ENCODE measurements around the gene ITGA7.

Gene ITGA7

DNA sequence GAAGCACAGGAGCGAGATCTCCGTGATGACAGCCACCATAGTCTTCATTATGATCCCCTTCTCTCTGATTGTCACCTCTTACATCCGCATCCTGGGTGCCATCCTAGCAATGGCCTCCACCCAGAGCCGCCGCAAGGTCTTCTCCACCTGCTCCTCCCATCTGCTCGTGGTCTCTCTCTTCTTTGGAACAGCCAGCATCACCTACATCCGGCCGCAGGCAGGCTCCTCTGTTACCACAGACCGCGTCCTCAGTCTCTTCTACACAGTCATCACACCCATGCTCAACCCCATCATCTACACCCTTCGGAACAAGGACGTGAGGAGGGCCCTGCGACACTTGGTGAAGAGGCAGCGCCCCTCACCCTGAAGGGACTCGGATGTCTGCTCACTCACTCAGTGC lies 70.2 kb downstream of the ITGA7 start:
- no peaks in the 10 kb centered on the region for H3K9me3 Mint-ChIP-seq
- DNase-seq = peak in 1 of 3 experiments; percentile 12
- peak; percentile 86 for ATAC-seq (replicated peaks)
- no peak overlapping the region for H3K27ac Mint-ChIP-seq
- peaks cover 23 to 47% of the 10 kb centered on the region in 2 donors for H3K27me3 Mint-ChIP-seq
- peaks cover 0 to 14% of the 10 kb centered on the region in 2 donors for H3K4me1 Mint-ChIP-seq (ENCODE audit: low read depth in 2 of 2)
- peak overlapping the region; percentile 28 to 35 for H3K4me3 Mint-ChIP-seq
- H3K36me3 Mint-ChIP-seq (ENCODE audit: insufficient read depth) = no peaks in the 10 kb centered on the region

DNA sequence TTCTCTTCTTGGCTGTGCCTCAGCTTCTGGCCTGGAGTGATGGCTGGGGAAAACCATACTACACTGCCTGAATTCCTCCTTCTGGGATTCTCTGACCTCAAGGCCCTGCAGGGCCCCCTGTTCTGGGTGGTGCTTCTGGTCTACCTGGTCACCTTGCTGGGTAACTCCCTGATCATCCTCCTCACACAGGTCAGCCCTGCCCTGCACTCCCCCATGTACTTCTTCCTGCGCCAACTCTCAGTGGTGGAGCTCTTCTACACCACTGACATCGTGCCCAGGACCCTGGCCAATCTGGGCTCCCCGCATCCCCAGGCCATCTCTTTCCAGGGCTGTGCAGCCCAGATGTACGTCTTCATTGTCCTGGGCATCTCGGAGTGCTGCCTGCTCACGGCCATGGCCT lies 70.9 kb downstream of the ITGA7 start, which contains the start of gene OR10P1:
Gene OR10P1 (plus strand): TSS at position 40 of the 400 bp plus-strand sequence. CDS start 0 bp downstream, at position 40.
- Mint-ChIP-seq H3K36me3 (ENCODE audit: insufficient read depth) (no peaks in the 10 kb centered on the region), H3K4me1 (ENCODE audit: low read depth in 2 of 2) (peaks cover 0 to 10% of the 10 kb centered on the region in 2 donors), H3K27ac (no peak within 1 kb of the TSS), H3K4me3 (peak within 1 kb of the TSS; percentile 28 to 35), H3K9me3 (no peaks in the 10 kb centered on the region), H3K27me3 (peaks cover 23 to 53% of the 10 kb centered on the region in 2 donors)
- no peak for DNase-seq
- no peak for ATAC-seq (replicated peaks)

DNA sequence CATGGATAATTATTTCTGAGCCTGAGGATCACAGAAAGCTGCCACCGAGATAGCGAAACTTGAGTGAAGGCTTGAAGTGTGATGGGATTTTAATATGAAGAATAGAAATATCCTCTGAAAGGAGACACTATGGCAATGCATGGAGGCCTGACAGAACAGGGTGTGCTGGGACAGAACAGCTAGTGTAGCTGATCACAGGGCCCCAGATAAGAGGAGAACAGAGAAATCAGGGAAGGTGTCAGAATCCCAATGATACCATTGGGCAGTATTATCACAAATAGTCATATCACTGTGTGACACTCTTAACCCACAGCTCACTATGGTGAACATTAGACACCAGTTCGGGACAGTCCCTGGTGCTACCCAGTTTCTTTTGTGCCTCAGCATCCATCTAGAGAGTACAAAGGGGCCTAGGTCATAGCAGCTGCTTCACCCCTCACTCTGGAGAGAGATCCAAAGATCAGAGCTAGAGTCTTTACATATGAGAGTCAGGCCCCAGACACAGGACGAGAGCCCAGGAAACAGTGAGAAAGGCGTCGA lies 71.5 kb downstream of the ITGA7 start:
- Mint-ChIP-seq H3K36me3 (ENCODE audit: insufficient read depth) (no peaks in the 10 kb centered on the region), H3K27ac (no peak overlapping the region), H3K9me3 (no peaks in the 10 kb centered on the region), H3K4me3 (no peak overlapping the region), H3K27me3 (peaks cover 23 to 55% of the 10 kb centered on the region in 2 donors), H3K4me1 (ENCODE audit: low read depth in 2 of 2) (peaks cover 0 to 10% of the 10 kb centered on the region in 2 donors)
- ATAC-seq (replicated peaks) = no peak
- DNase-seq = no peak
